H7 (cell line): Measurements from ENCODE around the gene GSTO2. TPM values are rescaled to one million over a fixed set of nuclear protein-coding genes. Genes with fewer than 3 reads are reported as not detected.
A peak's percentile ranks its signal among the peaks of the same experiment; 100 is the strongest.

Experiments
- DNase-seq: peaks from one replicate; pipeline ENCODE4 v3.0.0; 2012
- H3K27me3 ChIP-seq: 2 replicates; pipeline ENCODE4 v1.6.0; 2011; ENCODE audit warnings: mild to moderate bottlenecking, low read length; ENCODE audit not compliant: control insufficient read depth, insufficient read depth
- H3K36me3 ChIP-seq: replicated peaks from 2 replicates; pipeline ENCODE4 v1.5.1; 2011; ENCODE audit warnings: low read length; ENCODE audit not compliant: control insufficient read depth, insufficient read depth
- H3K4me3 ChIP-seq: 2 replicates; pipeline ENCODE4 v1.5.1; 2011; ENCODE audit warnings: low read depth, mild to moderate bottlenecking, control low read depth, low read length, moderate library complexity; ENCODE audit not compliant: insufficient read depth
- total RNA-seq: library from RNA; depleted of rRNA; stranded (reverse); fragments of >200 nt; shearing (Covaris generic); gene quantifications from 2 replicates; pipeline ENCODE4 v1.2.3, GENCODE V29; 2014

Gene GSTO2
- total RNA-seq, 1 experiment from 2014 or later, result 15.2 TPM

GRCh38 chr10:104286939-104287338, 18.0 kb downstream of the GSTO2 start:
- Histone ChIP-seq H3K4me3 (no peak overlapping the region), H3K27me3 (no peaks in the 10 kb centered on the region), H3K36me3 (no peaks in the 10 kb centered on the region; the same call in none of the 2 replicates)
- DNase-seq, result no peak

- DNase-seq, result no peak
- H3K4me3 ChIP-seq, result no peak overlapping the region
- H3K27me3 ChIP-seq, result no peaks in the 10 kb centered on the region
- no peaks in the 10 kb centered on the region; the same call in none of the 2 replicates for H3K36me3 ChIP-seq
Observed at GRCh38 chr10:104288355-104288754, 19.4 kb downstream of the GSTO2 start.

- H3K36me3 ChIP-seq, result peaks cover 2% of the 10 kb centered on the region; the same call in 1 of the 2 replicates
- peak; percentile 93 for DNase-seq
- no peaks in the 10 kb centered on the region; the same call in 1 of the 2 replicates for H3K27me3 ChIP-seq
- no peak overlapping the region for H3K4me3 ChIP-seq
Observed at GRCh38 chr10:104291439-104291951, 22.5 kb downstream of the GSTO2 start.

GRCh38 chr10:104293011-104293410, 24.0 kb downstream of the GSTO2 start:
- Histone ChIP-seq H3K36me3 (peaks cover 2% of the 10 kb centered on the region; the same call in 1 of the 2 replicates), H3K4me3 (no peak overlapping the region), H3K27me3 (no peaks in the 10 kb centered on the region; the same call in 1 of the 2 replicates)
- DNase-seq, result no peak

- no peaks in the 10 kb centered on the region; the same call in 1 of the 2 replicates for H3K27me3 ChIP-seq
- no peak for DNase-seq
- H3K36me3 ChIP-seq, result peaks cover 2% of the 10 kb centered on the region; the same call in 1 of the 2 replicates
- no peak overlapping the region for H3K4me3 ChIP-seq
Observed at GRCh38 chr10:104293781-104294321, 24.9 kb downstream of the GSTO2 start.

- no peak for DNase-seq
- peaks cover 3% of the 10 kb centered on the region for H3K36me3 ChIP-seq
- H3K27me3 ChIP-seq, result no peaks in the 10 kb centered on the region; the same call in 1 of the 2 replicates
- H3K4me3 ChIP-seq, result no peak overlapping the region
Observed at GRCh38 chr10:104296687-104297436, 27.9 kb downstream of the GSTO2 start.

- no peak overlapping the region for H3K4me3 ChIP-seq
- H3K27me3 ChIP-seq, result no peaks in the 10 kb centered on the region; the same call in 1 of the 2 replicates
- peak; percentile 75 for DNase-seq
Observed at GRCh38 chr10:104297697-104298660, 29.0 kb downstream of the GSTO2 start.

GRCh38 chr10:104299031-104299904, 30.3 kb downstream of the GSTO2 start:
- no peak overlapping the region for H3K4me3 ChIP-seq
- no peak for DNase-seq
- peaks cover 3% of the 10 kb centered on the region for H3K36me3 ChIP-seq
- H3K27me3 ChIP-seq, result no peaks in the 10 kb centered on the region; the same call in 1 of the 2 replicates

More at GRCh38 chr10:104297697-104298660, 29.0 kb downstream of the GSTO2 start:
- H3K36me3 ChIP-seq, result peaks cover 3% of the 10 kb centered on the region

GRCh38 chr10:104300002-104300735, 31.2 kb downstream of the GSTO2 start:
- no peaks in the 10 kb centered on the region; the same call in 1 of the 2 replicates for H3K27me3 ChIP-seq
- H3K4me3 ChIP-seq, result no peak overlapping the region
- H3K36me3 ChIP-seq, result peaks cover 3% of the 10 kb centered on the region
- no peak for DNase-seq

- no peak for DNase-seq
- Histone ChIP-seq H3K27me3 (no peaks in the 10 kb centered on the region), H3K4me3 (no peak overlapping the region), H3K36me3 (peaks cover 1% of the 10 kb centered on the region)
Observed at GRCh38 chr10:104300736-104301292, 31.8 kb downstream of the GSTO2 start.

- Histone ChIP-seq H3K27me3 (no peaks in the 10 kb centered on the region), H3K4me3 (no peak overlapping the region), H3K36me3 (peaks cover 1% of the 10 kb centered on the region)
- no peak for DNase-seq
Observed at GRCh38 chr10:104301907-104302690, 33.1 kb downstream of the GSTO2 start.
